ENCODE results near the gene POU6F2. TPM values are rescaled to one million over a fixed set of nuclear protein-coding genes. Genes with fewer than 3 reads are reported as not detected.

The POU6F2 gene
- total and polyA plus RNA-seq, 2 donors = 0.05 to 0.07 TPM

GRCh38 chr7:39248692-39249090, 271.0 kb downstream of the POU6F2 start:
- Histone ChIP-seq H3K27me3 (ENCODE audit: control insufficient read depth in 2 of 2, insufficient read depth in 1 of 2, low read length in 1 of 2) (no peaks in the 10 kb centered on the region), H3K4me1 (ENCODE audit: control insufficient read depth in 2 of 2, insufficient read depth in 2 of 2, low read length in 2 of 2) (no peaks in the 10 kb centered on the region), H3K4me3 (ENCODE audit: low read length in 2 of 2) (no peak overlapping the region), H3K9me3 (ENCODE audit: control insufficient read depth in 2 of 2, insufficient read depth in 1 of 2, low read length in 1 of 2) (no peaks in the 10 kb centered on the region), H3K36me3 (ENCODE audit: control insufficient read depth in 2 of 2, insufficient read depth in 2 of 2, low read length in 1 of 2) (no peaks in the 10 kb centered on the region), H3K27ac (ENCODE audit: low read depth in 1 of 2, low read length in 1 of 2) (no peak overlapping the region)
- DNase-seq (ENCODE audit: low read depth in 6 of 9, low spot score in 9 of 9) = no peak
- WGBS = 73% methylated on average over 3 of the region's 3 CpGs

- Histone ChIP-seq H3K36me3 (ENCODE audit: control insufficient read depth in 2 of 2, insufficient read depth in 2 of 2, low read length in 1 of 2) (no peaks in the 10 kb centered on the region), H3K9me3 (ENCODE audit: control insufficient read depth in 2 of 2, insufficient read depth in 1 of 2, low read length in 1 of 2) (no peaks in the 10 kb centered on the region), H3K27ac (ENCODE audit: low read depth in 1 of 2, low read length in 1 of 2) (no peak overlapping the region), H3K27me3 (ENCODE audit: control insufficient read depth in 2 of 2, insufficient read depth in 1 of 2, low read length in 1 of 2) (no peaks in the 10 kb centered on the region), H3K4me1 (ENCODE audit: control insufficient read depth in 2 of 2, insufficient read depth in 2 of 2, low read length in 2 of 2) (no peaks in the 10 kb centered on the region), H3K4me3 (ENCODE audit: low read length in 2 of 2) (no peak overlapping the region)
- no peak for DNase-seq (ENCODE audit: low read depth in 6 of 9, low spot score in 9 of 9)
- WGBS = 97% methylated on average over 9 of the region's 9 CpGs
Observed at GRCh38 chr7:39249635-39250152, 272.0 kb downstream of the POU6F2 start.

GRCh38 chr7:39252916-39253315, 275.2 kb downstream of the POU6F2 start:
- no peaks in the 10 kb centered on the region for H3K36me3 ChIP-seq (ENCODE audit: control insufficient read depth in 2 of 2, insufficient read depth in 2 of 2, low read length in 1 of 2)
- 84% methylated on average over 4 of the region's 4 CpGs for WGBS

GRCh38 chr7:39259391-39260003, 281.8 kb downstream of the POU6F2 start:
- Histone ChIP-seq H3K4me3 (ENCODE audit: low read length in 2 of 2) (no peak overlapping the region), H3K27ac (ENCODE audit: low read depth in 1 of 2, low read length in 1 of 2) (no peak overlapping the region), H3K9me3 (ENCODE audit: control insufficient read depth in 2 of 2, insufficient read depth in 1 of 2, low read length in 1 of 2) (no peaks in the 10 kb centered on the region), H3K36me3 (ENCODE audit: control insufficient read depth in 2 of 2, insufficient read depth in 2 of 2, low read length in 1 of 2) (no peaks in the 10 kb centered on the region), H3K4me1 (ENCODE audit: control insufficient read depth in 2 of 2, insufficient read depth in 2 of 2, low read length in 2 of 2) (no peaks in the 10 kb centered on the region), H3K27me3 (ENCODE audit: control insufficient read depth in 2 of 2, insufficient read depth in 1 of 2, low read length in 1 of 2) (no peaks in the 10 kb centered on the region)
- WGBS = 95% methylated on average over 11 of the region's 11 CpGs
- DNase-seq (ENCODE audit: low read depth in 6 of 9, low spot score in 9 of 9) = no peak

More at GRCh38 chr7:39252916-39253315, 275.2 kb downstream of the POU6F2 start:
- H3K4me1 ChIP-seq (ENCODE audit: control insufficient read depth in 2 of 2, insufficient read depth in 2 of 2, low read length in 2 of 2) = no peaks in the 10 kb centered on the region
- no peaks in the 10 kb centered on the region for H3K27me3 ChIP-seq (ENCODE audit: control insufficient read depth in 2 of 2, insufficient read depth in 1 of 2, low read length in 1 of 2)
- H3K27ac ChIP-seq (ENCODE audit: low read depth in 1 of 2, low read length in 1 of 2) = no peak overlapping the region
- H3K4me3 ChIP-seq (ENCODE audit: low read length in 2 of 2) = no peak overlapping the region
- no peak for DNase-seq (ENCODE audit: low read depth in 6 of 9, low spot score in 9 of 9)
- H3K9me3 ChIP-seq (ENCODE audit: control insufficient read depth in 2 of 2, insufficient read depth in 1 of 2, low read length in 1 of 2) = no peaks in the 10 kb centered on the region

- Histone ChIP-seq H3K4me1 (ENCODE audit: control insufficient read depth in 2 of 2, insufficient read depth in 2 of 2, low read length in 2 of 2) (no peaks in the 10 kb centered on the region), H3K27ac (ENCODE audit: low read depth in 1 of 2, low read length in 1 of 2) (no peak overlapping the region), H3K27me3 (ENCODE audit: control insufficient read depth in 2 of 2, insufficient read depth in 1 of 2, low read length in 1 of 2) (no peaks in the 10 kb centered on the region), H3K9me3 (ENCODE audit: control insufficient read depth in 2 of 2, insufficient read depth in 1 of 2, low read length in 1 of 2) (no peaks in the 10 kb centered on the region), H3K4me3 (ENCODE audit: low read length in 2 of 2) (no peak overlapping the region), H3K36me3 (ENCODE audit: control insufficient read depth in 2 of 2, insufficient read depth in 2 of 2, low read length in 1 of 2) (no peaks in the 10 kb centered on the region)
- no peak for DNase-seq (ENCODE audit: low read depth in 6 of 9, low spot score in 9 of 9)
- WGBS = 96% methylated on average over 2 of the region's 2 CpGs
Observed at GRCh38 chr7:39260279-39260844, 282.7 kb downstream of the POU6F2 start.

GRCh38 chr7:39261771-39262170, 284.1 kb downstream of the POU6F2 start:
- Histone ChIP-seq H3K4me3 (ENCODE audit: low read length in 2 of 2) (no peak overlapping the region), H3K27me3 (ENCODE audit: control insufficient read depth in 2 of 2, insufficient read depth in 1 of 2, low read length in 1 of 2) (no peaks in the 10 kb centered on the region), H3K9me3 (ENCODE audit: control insufficient read depth in 2 of 2, insufficient read depth in 1 of 2, low read length in 1 of 2) (no peaks in the 10 kb centered on the region), H3K4me1 (ENCODE audit: control insufficient read depth in 2 of 2, insufficient read depth in 2 of 2, low read length in 2 of 2) (no peaks in the 10 kb centered on the region), H3K27ac (ENCODE audit: low read depth in 1 of 2, low read length in 1 of 2) (no peak overlapping the region), H3K36me3 (ENCODE audit: control insufficient read depth in 2 of 2, insufficient read depth in 2 of 2, low read length in 1 of 2) (no peaks in the 10 kb centered on the region)
- WGBS = 91% methylated on average over 2 of the region's 2 CpGs
- DNase-seq (ENCODE audit: low read depth in 6 of 9, low spot score in 9 of 9) = no peak

GRCh38 chr7:39265641-39266591, 288.2 kb downstream of the POU6F2 start:
- DNase-seq (ENCODE audit: low read depth in 6 of 9, low spot score in 9 of 9) = no peak

GRCh38 chr7:39269034-39269433, 291.3 kb downstream of the POU6F2 start:
- WGBS = 94% methylated on average over 2 of the region's 2 CpGs

More at GRCh38 chr7:39265641-39266591, 288.2 kb downstream of the POU6F2 start:
- H3K9me3 ChIP-seq (ENCODE audit: control insufficient read depth in 2 of 2, insufficient read depth in 1 of 2, low read length in 1 of 2) = no peaks in the 10 kb centered on the region
- H3K27ac ChIP-seq (ENCODE audit: low read depth in 1 of 2, low read length in 1 of 2) = no peak overlapping the region
- no peak overlapping the region for H3K4me3 ChIP-seq (ENCODE audit: low read length in 2 of 2)
- H3K4me1 ChIP-seq (ENCODE audit: control insufficient read depth in 2 of 2, insufficient read depth in 2 of 2, low read length in 2 of 2) = no peaks in the 10 kb centered on the region
- H3K36me3 ChIP-seq (ENCODE audit: control insufficient read depth in 2 of 2, insufficient read depth in 2 of 2, low read length in 1 of 2) = no peaks in the 10 kb centered on the region
- WGBS = 91% methylated on average over 9 of the region's 9 CpGs
- peaks cover 0 to 2% of the 10 kb centered on the region in 2 donors for H3K27me3 ChIP-seq (ENCODE audit: control insufficient read depth in 2 of 2, insufficient read depth in 1 of 2, low read length in 1 of 2)

GRCh38 chr7:39270018-39270417, 292.3 kb downstream of the POU6F2 start:
- Histone ChIP-seq H3K4me3 (ENCODE audit: low read length in 2 of 2) (no peak overlapping the region), H3K9me3 (ENCODE audit: control insufficient read depth in 2 of 2, insufficient read depth in 1 of 2, low read length in 1 of 2) (no peaks in the 10 kb centered on the region), H3K27me3 (ENCODE audit: control insufficient read depth in 2 of 2, insufficient read depth in 1 of 2, low read length in 1 of 2) (peaks cover 0 to 2% of the 10 kb centered on the region in 2 donors), H3K4me1 (ENCODE audit: control insufficient read depth in 2 of 2, insufficient read depth in 2 of 2, low read length in 2 of 2) (no peaks in the 10 kb centered on the region), H3K36me3 (ENCODE audit: control insufficient read depth in 2 of 2, insufficient read depth in 2 of 2, low read length in 1 of 2) (no peaks in the 10 kb centered on the region), H3K27ac (ENCODE audit: low read depth in 1 of 2, low read length in 1 of 2) (no peak overlapping the region)
- DNase-seq (ENCODE audit: low read depth in 6 of 9, low spot score in 9 of 9) = no peak
- WGBS = 96% methylated on average over 5 of the region's 5 CpGs

More at GRCh38 chr7:39269034-39269433, 291.3 kb downstream of the POU6F2 start:
- peaks cover 0 to 2% of the 10 kb centered on the region in 2 donors for H3K27me3 ChIP-seq (ENCODE audit: control insufficient read depth in 2 of 2, insufficient read depth in 1 of 2, low read length in 1 of 2)
- H3K4me3 ChIP-seq (ENCODE audit: low read length in 2 of 2) = no peak overlapping the region
- H3K4me1 ChIP-seq (ENCODE audit: control insufficient read depth in 2 of 2, insufficient read depth in 2 of 2, low read length in 2 of 2) = no peaks in the 10 kb centered on the region
- H3K9me3 ChIP-seq (ENCODE audit: control insufficient read depth in 2 of 2, insufficient read depth in 1 of 2, low read length in 1 of 2) = no peaks in the 10 kb centered on the region
- DNase-seq (ENCODE audit: low read depth in 6 of 9, low spot score in 9 of 9) = no peak
- H3K27ac ChIP-seq (ENCODE audit: low read depth in 1 of 2, low read length in 1 of 2) = no peak overlapping the region
- H3K36me3 ChIP-seq (ENCODE audit: control insufficient read depth in 2 of 2, insufficient read depth in 2 of 2, low read length in 1 of 2) = no peaks in the 10 kb centered on the region
